ELR (cell line): ENCODE results near the gene PPARD.
"Not testable (repeated sequence)": the region's sequence is repeated elsewhere in the genome, so short reads cannot be mapped to it uniquely, and the experiment has no call there.

Experiments used
- DNase-seq: peaks from one replicate; pipeline ENCODE4 v3.0.0-alpha.2; 2015; ENCODE audit warnings: low read depth

The PPARD gene

DNA sequence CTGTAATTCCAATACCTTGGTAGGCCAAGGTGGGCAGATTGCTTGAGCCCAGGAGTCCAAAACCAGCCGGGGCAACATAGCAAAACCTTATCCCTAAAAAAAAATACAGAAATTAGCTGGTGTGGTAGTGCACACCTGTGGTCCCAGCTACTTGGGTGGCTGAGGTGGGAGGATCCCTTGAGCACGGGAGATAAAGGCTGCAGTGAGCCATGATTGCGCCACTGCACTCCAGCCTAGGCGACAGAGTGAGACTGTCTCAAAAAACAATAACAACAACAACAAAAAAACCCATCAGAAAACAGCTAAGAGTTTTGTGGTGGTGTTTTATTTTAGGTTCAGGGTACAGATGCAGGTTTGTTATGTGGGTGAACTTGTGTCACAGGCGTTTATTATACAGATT is 66.9 kb downstream of the PPARD start:
- DNase-seq, result no peak

DNA sequence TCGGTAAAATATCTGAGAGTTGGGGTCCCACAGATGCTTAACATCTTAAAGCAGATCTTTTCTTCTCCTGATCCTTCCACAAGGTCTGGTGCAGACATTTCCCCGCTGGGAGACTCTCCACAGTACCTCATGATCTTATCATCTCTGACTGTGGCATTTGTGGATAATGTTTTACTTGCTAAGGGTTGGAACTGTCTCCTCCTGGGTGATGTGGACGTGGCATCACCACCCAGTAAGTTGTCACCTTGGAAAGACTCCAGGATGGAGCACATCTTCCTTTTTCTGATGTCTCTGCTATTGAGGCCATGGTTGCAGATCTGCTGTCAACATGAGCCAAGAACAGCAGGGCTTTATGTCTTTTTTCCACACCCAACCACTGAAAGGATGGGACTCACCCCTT is 67.8 kb downstream of the PPARD start:
- DNase-seq, result no peak

DNA sequence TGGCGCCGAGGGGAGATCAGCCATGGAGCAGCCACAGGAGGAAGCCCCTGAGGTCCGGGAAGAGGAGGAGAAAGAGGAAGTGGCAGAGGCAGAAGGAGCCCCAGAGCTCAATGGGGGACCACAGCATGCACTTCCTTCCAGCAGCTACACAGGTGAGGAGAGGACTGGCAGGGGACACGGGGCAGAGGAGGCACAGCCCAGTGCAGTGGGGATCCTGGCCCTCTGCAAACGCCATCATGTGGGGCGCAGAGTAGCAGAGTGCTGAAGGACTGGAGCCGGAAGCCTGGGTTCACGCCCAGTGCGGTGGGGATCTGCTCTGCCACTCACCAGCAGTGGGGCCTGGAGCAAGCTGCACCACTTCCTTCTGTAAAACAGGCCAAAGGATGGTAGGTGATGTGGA is 68.7 kb downstream of the PPARD start:
- no peak for DNase-seq

DNA sequence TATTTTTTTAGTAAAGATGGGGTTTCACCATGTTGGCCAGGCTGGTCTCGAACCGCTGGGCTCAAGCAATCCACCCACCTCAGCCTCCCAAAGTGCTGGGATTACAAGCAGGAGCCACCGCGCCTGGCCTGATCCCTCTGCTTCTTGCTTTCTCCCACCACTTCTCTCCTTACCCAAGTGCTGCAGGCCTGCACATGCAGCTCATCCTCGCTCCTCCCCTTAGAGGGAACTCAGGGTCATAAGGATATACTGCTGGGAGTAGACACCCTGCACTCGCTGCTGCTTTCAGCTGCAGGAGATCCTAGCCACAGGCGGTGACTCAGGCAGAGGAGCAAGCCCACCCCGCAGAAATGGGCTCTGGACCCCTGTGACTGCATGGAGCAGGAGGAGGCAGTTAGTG is 69.7 kb downstream of the PPARD start:
- DNase-seq, result no peak

DNA sequence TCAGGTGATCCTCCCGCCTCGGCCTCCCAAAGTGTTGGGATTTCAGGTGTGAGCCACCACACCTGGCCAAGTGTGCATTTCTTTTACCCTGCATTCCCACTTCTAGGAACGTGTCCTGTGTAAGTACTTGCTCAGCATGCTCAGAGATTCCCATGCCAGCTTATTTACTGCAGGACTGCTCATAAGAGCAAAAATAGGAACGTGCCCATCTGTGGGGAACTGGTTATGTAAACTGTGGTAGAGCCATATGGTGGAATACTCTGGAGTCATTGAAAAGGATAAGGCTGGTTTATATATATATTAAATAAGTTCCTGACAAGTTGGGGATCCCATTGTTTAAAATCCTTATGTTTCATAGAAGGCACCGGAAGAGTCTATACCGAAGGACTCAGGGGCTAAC is 71.6 kb downstream of the PPARD start:
- DNase-seq, result no peak

DNA sequence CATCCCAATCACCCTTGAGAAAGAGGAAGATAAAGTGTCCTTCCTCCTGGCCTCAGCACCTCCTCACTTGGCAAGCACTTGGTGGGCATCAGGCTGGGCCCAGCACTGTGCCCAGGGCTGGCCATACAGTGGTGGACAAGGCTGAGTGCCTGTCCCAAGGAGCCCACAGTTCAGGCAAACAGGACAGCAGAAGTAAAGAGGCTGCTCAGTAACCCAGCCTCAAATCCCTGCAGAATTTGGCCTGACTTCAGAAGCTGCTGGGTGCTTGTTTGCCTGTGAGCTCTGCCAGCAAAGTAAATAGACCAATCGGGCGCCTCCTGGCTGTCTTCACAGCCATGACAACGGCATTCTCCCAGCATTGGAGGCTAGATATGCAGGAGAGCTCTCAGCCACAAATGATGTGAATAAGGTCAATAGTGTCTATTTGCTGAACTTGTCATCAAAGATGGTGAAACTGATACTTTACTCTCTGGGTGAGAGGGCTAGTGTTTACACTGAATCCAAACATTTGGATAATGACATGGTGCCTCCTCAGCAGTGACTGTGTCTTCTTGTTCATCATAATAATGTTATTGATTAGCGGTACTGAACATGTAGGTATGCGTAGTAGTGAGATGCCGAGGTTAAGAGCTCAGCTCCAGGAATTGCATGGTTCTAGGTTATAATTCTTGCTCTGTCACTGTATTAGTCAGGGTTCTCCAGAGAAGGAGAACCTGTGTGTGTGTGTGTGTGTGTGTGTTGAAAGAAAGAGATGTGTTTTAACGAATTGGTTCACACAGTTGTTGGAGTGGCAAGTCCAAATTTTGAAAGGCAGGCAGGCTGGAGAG is 72.9 kb downstream of the PPARD start:
- peak; percentile 83 for DNase-seq

DNA sequence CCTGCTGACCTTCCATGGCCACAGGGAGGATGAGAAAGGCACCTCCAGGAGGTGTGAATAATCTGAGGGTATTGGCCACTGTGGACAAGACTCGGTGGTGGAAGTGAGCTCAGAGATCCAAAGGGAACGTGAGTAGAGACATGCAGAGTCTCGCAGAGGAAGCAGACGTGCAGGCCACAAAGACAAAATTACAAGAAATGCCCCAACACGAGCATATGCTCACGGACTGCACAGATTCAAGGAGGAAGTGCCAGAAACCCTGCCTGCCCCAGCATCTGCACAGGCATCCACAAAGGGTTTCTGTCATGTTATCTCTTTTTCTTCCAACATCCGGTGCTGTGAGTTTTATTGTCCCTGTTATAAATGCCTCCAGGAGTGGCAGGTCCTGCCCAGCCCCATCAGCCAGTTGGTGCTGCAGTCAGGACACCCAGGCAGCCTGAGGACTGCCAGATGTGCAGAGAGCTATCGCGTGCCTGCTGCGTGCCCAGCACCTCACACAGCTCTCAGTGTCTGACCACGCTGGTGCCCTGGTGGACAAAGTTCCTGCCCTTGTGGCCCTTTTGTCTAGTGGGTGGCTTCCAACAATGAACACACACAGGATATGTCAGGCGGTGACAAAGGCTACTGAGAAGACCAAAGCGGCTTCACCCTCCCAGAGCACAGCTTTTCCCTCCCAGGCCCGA is 75.8 kb downstream of the PPARD start:
- no peak for DNase-seq

DNA sequence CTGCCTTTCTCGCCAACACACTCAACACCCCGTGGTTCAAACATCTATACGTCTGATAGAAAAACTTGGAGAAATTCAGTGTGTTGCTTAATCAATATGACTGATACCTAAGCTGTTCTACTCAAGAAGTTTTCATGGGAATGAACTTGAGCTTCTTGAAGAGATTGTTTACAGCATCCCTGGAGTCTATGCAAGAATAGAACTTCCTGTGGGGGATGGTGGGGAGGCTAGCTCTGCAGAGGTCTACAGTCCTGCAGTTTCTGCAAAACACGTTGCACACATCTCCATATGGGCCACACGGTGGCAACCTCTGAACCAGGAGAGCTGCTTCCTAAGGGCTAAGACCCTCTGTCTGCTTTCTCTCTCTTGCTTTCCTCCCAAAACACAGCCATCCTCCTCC is 77.1 kb downstream of the PPARD start:
- peak; percentile 70 for DNase-seq

DNA sequence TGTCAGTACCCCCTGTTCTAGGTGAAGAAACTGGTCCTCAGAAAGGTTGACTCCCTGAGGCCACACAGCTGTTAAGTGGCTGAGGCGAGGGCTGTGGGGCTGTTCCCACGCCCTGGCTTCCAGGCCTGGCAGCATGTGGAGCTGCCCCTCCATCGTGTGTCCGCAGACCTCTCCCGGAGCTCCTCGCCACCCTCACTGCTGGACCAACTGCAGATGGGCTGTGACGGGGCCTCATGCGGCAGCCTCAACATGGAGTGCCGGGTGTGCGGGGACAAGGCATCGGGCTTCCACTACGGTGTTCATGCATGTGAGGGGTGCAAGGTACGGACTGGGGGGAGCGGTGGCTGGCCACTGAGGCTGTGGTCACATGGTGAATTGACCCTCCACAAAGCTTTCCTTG is 77.6 kb downstream of the PPARD start:
- no peak for DNase-seq

DNA sequence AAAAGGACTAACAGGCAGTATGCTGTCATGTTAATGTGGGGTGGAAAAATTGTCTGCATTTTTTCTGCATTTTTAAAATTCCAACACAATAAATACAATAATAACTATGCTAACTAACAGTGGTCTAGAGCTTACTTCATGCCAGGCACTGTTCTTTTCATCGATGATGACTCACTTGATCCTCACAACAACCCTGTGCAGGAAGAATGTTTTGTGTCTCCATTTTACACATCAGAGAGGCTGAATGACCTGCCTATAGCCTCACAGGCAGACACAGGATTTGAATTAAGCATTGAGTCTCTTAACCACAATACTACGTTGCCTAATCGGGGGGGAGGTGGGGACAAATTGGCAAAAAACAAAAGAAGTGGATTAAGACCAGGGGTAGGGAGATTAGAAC is 82.9 kb downstream of the PPARD start:
- peak; percentile 96 for DNase-seq

DNA sequence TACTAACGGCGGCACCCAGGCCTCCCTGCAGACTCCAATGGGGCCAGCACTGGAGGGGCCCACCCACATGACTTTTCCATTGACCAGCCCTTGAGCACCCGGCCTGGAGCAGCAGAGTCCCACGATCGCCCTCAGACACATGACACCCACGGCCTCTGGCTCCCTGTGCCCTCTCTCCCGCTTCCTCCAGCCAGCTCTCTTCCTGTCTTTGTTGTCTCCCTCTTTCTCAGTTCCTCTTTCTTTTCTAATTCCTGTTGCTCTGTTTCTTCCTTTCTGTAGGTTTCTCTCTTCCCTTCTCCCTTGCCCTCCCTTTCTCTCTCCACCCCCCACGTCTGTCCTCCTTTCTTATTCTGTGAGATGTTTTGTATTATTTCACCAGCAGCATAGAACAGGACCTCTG is 83.7 kb downstream of the PPARD start:
- DNase-seq, result no peak

DNA sequence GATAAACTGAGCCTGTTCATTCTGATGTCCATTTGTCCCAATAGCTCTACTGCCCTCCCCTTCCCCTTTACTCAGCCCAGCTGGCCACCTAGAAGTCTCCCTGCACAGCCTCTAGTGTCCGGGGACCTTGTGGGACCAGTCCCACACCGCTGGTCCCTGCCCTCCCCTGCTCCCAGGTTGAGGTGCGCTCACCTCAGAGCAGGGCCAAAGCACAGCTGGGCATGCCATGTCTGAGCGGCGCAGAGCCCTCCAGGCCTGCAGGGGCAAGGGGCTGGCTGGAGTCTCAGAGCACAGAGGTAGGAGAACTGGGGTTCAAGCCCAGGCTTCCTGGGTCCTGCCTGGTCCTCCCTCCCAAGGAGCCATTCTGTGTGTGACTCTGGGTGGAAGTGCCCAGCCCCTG is 85.1 kb downstream of the PPARD start:
- no peak for DNase-seq

DNA sequence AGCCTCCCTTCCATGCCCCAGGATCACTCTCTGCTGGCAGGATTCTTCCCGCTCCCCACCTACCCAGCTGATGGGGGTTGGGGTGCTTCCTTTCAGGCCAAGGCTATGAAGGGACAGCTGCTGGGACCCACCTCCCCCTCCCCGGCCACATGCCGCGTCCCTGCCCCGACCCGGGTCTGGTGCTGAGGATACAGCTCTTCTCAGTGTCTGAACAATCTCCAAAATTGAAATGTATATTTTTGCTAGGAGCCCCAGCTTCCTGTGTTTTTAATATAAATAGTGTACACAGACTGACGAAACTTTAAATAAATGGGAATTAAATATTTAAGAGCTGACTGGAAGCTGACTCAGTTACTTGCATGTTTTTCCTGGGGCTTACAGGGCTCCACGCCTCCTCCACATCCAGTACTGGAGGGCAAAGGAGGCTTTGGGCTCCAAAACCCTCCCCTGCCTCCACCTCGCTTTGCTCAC is 85.5 kb downstream of the PPARD start:
- peak; percentile 93 for DNase-seq

DNA sequence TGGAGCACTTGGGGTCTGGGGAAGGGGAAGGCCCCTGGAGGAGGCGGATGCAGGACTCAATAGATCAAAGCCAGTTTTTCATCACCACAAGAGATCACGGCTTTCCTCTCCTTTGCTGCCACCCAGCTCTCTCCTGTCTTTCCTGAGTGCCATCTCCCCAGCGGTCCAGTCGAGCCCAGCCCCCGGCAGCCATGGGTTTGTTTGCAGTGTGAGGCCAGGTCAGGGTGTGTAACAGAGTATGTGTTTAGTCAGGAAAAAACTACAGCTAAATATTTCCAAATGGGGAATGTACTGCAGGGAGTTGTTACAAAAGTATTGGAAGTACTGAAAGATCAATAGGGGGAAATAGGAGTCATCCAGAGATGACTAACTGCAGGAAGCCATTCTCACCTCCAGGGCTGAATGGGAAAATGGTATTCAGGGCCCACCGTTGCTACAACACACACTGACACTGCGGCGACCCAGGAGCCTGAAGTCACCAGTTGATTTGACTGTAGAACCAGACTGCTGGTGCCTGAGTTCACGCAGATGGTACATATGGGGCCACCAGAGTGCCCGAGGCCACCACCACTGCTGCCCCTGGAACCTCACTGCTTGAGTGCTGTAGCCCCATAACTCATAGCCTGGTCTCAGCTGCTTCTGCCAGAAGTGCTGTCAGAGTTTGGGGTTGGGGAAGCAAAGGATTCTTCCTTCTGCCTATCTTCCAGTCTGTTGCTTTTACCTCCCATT is 86.2 kb downstream of the PPARD start:
- peak; percentile 62 for DNase-seq

DNA sequence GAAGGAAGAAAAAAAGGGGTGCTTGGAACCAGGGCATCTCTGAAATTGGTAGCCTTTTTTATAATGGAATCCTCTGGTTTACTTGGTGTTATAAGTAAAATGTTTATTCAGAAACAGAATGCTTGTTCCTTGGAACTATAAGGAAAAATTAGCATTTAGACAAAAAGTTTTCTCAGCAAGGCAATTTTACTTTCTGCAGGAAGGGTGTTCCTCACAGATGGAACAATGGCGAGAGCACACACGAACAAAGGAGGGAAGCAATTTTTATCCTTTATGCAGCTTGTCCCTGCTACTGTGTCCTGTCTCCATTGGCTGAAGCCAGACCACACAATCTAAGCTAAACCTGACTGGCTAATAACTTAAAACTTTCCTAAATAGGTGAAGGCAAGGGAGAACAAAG is 87.1 kb downstream of the PPARD start:
- DNase-seq, result no peak

DNA sequence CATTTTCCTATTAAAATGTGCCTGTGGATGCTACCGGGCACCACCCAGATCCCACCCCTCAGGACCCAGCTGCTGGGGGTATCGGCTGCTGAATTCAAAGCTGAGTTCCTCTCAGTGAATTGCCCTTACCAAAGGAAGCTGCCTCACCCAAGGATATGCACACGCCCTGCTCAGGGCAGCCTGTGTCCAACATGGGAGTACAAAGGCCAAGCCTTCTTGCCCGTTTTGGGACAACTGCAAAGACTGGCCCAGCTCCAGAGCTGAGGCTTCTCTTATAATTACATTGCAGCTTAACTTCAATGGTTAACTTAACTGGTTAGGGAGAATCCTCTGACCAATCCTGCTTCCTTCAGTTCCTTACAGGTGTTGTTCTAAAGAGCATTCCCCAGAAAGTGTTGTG is 89.9 kb downstream of the PPARD start:
- DNase-seq, result no peak

DNA sequence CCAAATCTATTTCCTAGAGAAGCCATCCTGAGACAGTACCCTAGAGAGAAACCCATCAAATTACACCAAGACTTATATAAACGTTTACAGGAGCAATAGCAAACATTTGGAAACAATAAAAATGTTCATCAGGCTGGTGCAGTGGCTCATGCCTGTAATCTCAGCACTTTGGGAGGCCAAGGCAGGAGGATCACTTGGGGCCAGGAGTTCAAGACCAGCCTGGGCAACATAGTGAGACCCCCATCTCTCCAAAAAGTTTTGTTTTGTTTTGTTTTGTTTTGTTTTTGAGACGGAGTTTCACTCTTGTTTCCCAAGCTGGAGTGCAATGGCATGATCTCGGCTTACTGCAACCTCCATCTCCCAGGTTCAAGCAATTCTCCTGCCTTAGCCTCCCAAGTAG is 90.3 kb downstream of the PPARD start:
- not testable (repeated sequence) for DNase-seq

DNA sequence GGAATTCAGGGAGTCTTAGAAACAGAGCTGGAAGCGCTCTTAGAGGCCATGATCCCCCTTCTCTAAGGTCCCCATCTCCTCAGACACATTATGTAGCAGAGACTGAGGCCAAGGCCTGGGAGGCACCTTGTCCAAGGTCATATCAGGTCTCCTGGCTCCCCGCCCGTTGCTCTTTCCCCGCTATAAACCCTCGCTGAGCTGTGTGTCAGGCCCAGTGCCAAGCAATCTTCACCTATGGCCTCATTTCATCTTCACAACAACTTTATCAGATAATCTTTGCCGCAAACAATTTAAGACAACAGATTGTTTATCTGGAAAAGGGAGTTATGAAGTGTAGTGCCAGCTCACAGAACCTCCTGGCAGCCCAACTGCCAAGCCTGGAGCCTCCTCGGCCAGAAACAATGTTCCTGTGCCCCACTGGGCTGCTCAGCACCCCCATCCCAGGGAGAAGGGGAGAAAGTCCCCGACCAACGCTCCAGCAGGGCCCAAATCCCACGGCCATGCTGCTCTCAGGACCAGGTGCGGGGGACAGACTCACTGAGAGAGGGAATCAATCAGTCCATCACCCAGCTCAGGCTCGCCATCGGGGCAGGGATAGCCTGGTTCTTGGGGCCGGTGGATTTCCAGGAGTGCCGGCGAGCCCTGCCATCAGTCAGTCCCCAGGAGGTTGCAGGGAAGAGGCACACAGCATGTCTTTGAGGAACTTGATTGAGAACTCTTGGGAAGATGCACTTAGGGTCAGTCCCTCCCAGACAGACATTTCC is 92.9 kb downstream of the PPARD start:
- no peak for DNase-seq

DNA sequence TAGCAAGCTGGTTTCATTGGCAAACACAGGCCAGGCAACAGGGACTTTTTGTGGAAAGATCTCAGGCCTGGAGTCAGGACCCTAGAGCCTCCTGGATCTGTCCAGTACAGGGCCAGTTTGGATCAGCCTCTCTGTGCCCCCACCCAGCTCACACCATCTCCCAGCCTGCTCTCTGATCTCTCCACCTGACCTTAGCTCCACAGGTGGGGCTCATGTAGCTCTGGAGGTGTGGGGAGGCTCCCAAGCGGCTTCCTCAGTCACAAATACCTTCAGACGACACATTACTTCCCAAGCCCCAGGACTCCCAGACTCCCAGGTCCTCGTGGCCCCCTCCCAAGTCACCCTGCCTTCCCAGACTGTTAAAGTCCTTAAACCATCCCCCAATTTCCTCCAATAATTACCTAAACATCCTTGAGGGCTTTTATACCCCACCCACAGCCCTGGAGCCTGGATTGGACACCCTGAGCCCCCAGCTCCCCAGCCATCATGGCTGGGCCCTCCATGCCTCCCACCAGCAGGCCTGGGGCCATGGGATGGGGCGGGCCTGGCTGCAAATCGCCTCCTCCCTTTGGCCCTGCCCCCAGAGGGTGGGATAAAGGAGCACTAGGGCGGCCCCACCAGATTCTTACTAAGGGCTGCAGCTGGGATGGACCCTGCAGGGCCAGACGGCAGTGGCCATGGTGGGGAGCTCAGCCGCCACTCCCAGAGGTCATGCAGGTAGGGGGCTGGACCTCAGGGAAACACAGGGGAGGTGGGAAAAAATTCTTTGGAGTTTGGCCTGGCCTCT is 93.9 kb downstream of the PPARD start:
- no peak for DNase-seq

DNA sequence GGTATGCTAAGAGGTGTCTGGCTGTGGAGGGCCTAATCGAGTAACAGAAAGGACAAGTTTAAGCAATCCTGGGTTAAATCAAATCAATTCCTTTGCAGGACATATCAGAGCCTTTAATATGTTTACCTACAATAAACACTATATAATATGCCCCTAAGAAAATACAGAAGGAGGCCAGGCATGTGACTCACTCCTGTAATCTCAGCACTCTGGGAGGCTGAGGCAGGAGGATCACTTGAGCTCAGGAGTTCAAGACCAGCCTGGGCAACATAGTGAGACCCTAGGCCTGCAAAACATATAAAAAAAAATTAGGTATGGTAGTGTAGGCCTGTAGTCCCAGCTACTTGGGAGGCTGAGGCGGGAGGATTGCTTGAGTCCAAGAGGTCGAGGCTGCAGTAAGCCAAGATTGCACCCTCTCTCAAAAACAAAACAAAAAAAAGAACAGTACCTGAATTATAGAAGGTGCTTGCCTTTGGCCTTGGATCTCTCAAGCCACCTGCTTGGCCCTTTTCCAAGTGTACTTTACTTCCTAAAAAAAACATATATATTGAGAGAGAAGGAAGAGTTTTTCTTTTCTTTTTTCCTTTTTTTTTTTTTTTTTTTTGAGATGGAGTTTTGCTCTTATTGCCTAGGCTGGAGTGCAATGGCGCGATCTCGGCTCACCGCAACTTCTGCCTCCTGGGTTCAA is 96.2 kb downstream of the PPARD start:
- not testable (repeated sequence) for DNase-seq

DNA sequence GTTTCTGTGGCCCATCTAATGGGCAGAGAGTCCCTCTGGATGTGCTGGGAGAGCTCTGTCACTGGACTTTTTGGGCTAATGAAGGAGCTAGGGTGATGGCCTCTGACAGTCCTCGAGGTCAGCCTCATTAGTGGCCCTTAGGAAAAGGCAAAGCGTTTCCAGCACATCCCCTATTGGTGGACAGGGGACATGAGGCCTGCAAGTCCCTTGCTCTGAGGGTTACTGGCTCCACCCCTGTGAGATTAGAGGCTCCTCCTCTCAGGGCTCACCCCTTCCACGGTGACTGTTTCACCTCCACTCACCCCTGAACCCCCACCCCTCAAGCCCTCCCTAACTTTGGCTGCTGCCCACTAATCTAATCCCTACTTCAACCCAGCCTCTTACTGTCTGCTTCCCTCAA is 97.0 kb downstream of the PPARD start:
- DNase-seq, result no peak
